Measurements from ENCODE around the gene PI4KA.
A peak's percentile ranks its signal among the peaks of the same experiment; 100 is the strongest.

The PI4KA gene

GRCh38 chr22:20881869-20882815, 23.5 kb upstream of the PI4KA start:
- no peak for DNase-seq (ENCODE audit: low read depth)

- DNase-seq (ENCODE audit: low read depth), result no peak
These were observed 22.6 kb upstream of the PI4KA start for GRCh38 chr22:20881231-20881630.

- no peak for DNase-seq (ENCODE audit: low read depth)
These were observed 19.1 kb upstream of the PI4KA start for GRCh38 chr22:20877715-20878114.

GRCh38 chr22:20875296-20875695, 16.7 kb upstream of the PI4KA start:
- no peak for DNase-seq (ENCODE audit: low read depth)

- no peak for DNase-seq (ENCODE audit: low read depth)
These were observed 14.6 kb upstream of the PI4KA start for GRCh38 chr22:20873214-20873613.

GRCh38 chr22:20869234-20869633, 10.6 kb upstream of the PI4KA start:
- no peak for DNase-seq (ENCODE audit: low read depth)

- no peak for DNase-seq (ENCODE audit: low read depth)
These were observed 9.7 kb upstream of the PI4KA start for GRCh38 chr22:20868025-20868962.

GRCh38 chr22:20867179-20868024, 8.8 kb upstream of the PI4KA start:
- no peak for DNase-seq (ENCODE audit: low read depth)

- no peak for DNase-seq (ENCODE audit: low read depth)
These were observed 8.1 kb upstream of the PI4KA start for GRCh38 chr22:20866736-20867135.

- DNase-seq (ENCODE audit: low read depth), result no peak
These were observed 7.3 kb upstream of the PI4KA start for GRCh38 chr22:20865875-20866445.

- DNase-seq (ENCODE audit: low read depth), result no peak
These were observed 6.7 kb upstream of the PI4KA start for GRCh38 chr22:20865331-20865730.

- no peak for DNase-seq (ENCODE audit: low read depth)
These were observed 5.7 kb upstream of the PI4KA start for GRCh38 chr22:20864186-20864908.

- DNase-seq (ENCODE audit: low read depth), result no peak
These were observed 4.8 kb upstream of the PI4KA start for GRCh38 chr22:20863366-20863765.

- no peak for DNase-seq (ENCODE audit: low read depth)
These were observed 3.9 kb upstream of the PI4KA start for GRCh38 chr22:20862540-20862939.

- no peak for DNase-seq (ENCODE audit: low read depth)
These were observed 1.0 kb upstream of the PI4KA start for GRCh38 chr22:20859615-20860014.

- DNase-seq (ENCODE audit: low read depth), result peak; percentile 75
These were observed 585 bp downstream of the PI4KA start for GRCh38 chr22:20857838-20858614.

- DNase-seq (ENCODE audit: low read depth), result no peak
These were observed 1.4 kb downstream of the PI4KA start for GRCh38 chr22:20857247-20857643.

- DNase-seq (ENCODE audit: low read depth), result no peak
These were observed 5.4 kb downstream of the PI4KA start for GRCh38 chr22:20853236-20853660.

- DNase-seq (ENCODE audit: low read depth), result no peak
These were observed 6.1 kb downstream of the PI4KA start for GRCh38 chr22:20852503-20852902.

- DNase-seq (ENCODE audit: low read depth), result no peak
These were observed 6.5 kb downstream of the PI4KA start for GRCh38 chr22:20852076-20852475.
